ENCODE results near the gene PTPN1.

- TF ChIP-seq CTCF (conservative IDR thresholded peaks at IDR 0.05; ENCODE audit: low read depth, low read length) (no peak), RFX5 (IDR thresholded peaks at IDR 0.05; ENCODE audit: low read depth, low read length) (no peak), MXI1 (IDR thresholded peaks at IDR 0.05; ENCODE audit: borderline replicate concordance, low read depth, low read length) (no peak), RCOR1 (IDR thresholded peaks at IDR 0.05; ENCODE audit: insufficient replicate concordance, low read length) (no peak), SMC3 (IDR thresholded peaks at IDR 0.05; ENCODE audit: low read depth, low read length) (no peak), CEBPB (IDR thresholded peaks at IDR 0.05; ENCODE audit: low read depth, low read length) (no peak), RAD21 (IDR thresholded peaks at IDR 0.05; ENCODE audit: low read length) (no peak), POLR2A (IDR thresholded peaks at IDR 0.05; ENCODE audit: low read depth, low read length) (no peak), MAFK (IDR thresholded peaks at IDR 0.05; ENCODE audit: low read depth, low read length) (no peak)
- TF ChIP-seq, protein P1, sequence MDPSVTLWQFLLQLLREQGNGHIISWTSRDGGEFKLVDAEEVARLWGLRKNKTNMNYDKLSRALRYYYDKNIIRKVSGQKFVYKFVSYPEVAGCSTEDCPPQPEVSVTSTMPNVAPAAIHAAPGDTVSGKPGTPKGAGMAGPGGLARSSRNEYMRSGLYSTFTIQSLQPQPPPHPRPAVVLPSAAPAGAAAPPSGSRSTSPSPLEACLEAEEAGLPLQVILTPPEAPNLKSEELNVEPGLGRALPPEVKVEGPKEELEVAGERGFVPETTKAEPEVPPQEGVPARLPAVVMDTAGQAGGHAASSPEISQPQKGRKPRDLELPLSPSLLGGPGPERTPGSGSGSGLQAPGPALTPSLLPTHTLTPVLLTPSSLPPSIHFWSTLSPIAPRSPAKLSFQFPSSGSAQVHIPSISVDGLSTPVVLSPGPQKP (IDR thresholded peaks at IDR 0.05; ENCODE audit: borderline replicate concordance, low read depth, low read length): no peak
Observed at GRCh38 chr20:50508171-50508755, 1.9 kb upstream of the PTPN1 start.
